HG03469 (cell line): ENCODE results near the gene CCDC93.

Experiments used
- ATAC-seq: cut with Tn5 transposase; IDR thresholded peaks from one replicate; pipeline ENCODE4 v1.9.1; 2021; ENCODE audit warnings: mild to moderate bottlenecking, moderate library complexity, moderate number of reproducible peaks; ENCODE audit not compliant: unreplicated experiment

CCDC93 gene

GRCh38 chr2:117921520-117921919 is 92.3 kb downstream of the CCDC93 start:
- ATAC-seq = no peak

GRCh38 chr2:117918608-117919007 is 95.3 kb downstream of the CCDC93 start:
- no peak for ATAC-seq

- no peak for ATAC-seq
These were observed 96.5 kb downstream of the CCDC93 start for GRCh38 chr2:117917223-117917917.

GRCh38 chr2:117902933-117903332 is 110.9 kb downstream of the CCDC93 start:
- no peak for ATAC-seq

- no peak for ATAC-seq
These were observed 125.0 kb downstream of the CCDC93 start for GRCh38 chr2:117888897-117889296.

GRCh38 chr2:117885308-117885707 is 128.6 kb downstream of the CCDC93 start:
- no peak for ATAC-seq

GRCh38 chr2:117879003-117879402 is 134.9 kb downstream of the CCDC93 start:
- no peak for ATAC-seq

- no peak for ATAC-seq
These were observed 138.1 kb downstream of the CCDC93 start for GRCh38 chr2:117875786-117876185.
